T47D (cell line): ENCODE data around the gene ZNF467.

Source experiments
- DNase-seq, 2 experiments: peaks; one replicate each; pipeline versions ENCODE4 v3.0.0 to v3.0.0-alpha.2; 2011 to 2012; ENCODE audit warnings: low read depth in 1 of 2, low spot score in 1 of 2
- JUND ChIP-seq: IDR thresholded peaks from 2 replicates; pipeline ENCODE4 v1.6.1; 2012; ENCODE audit warnings: low read depth
- in situ Hi-C: cut with HindIII; loops from 2 replicates; pipeline ENCODE4 v1.10.0; 2016; ENCODE audit warnings: low sequenced_read_pairs, low pct_unique_long_range_greater_than_20kb

Gene ZNF467, protein sequence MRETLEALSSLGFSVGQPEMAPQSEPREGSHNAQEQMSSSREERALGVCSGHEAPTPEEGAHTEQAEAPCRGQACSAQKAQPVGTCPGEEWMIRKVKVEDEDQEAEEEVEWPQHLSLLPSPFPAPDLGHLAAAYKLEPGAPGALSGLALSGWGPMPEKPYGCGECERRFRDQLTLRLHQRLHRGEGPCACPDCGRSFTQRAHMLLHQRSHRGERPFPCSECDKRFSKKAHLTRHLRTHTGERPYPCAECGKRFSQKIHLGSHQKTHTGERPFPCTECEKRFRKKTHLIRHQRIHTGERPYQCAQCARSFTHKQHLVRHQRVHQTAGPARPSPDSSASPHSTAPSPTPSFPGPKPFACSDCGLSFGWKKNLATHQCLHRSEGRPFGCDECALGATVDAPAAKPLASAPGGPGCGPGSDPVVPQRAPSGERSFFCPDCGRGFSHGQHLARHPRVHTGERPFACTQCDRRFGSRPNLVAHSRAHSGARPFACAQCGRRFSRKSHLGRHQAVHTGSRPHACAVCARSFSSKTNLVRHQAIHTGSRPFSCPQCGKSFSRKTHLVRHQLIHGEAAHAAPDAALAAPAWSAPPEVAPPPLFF

DNA sequence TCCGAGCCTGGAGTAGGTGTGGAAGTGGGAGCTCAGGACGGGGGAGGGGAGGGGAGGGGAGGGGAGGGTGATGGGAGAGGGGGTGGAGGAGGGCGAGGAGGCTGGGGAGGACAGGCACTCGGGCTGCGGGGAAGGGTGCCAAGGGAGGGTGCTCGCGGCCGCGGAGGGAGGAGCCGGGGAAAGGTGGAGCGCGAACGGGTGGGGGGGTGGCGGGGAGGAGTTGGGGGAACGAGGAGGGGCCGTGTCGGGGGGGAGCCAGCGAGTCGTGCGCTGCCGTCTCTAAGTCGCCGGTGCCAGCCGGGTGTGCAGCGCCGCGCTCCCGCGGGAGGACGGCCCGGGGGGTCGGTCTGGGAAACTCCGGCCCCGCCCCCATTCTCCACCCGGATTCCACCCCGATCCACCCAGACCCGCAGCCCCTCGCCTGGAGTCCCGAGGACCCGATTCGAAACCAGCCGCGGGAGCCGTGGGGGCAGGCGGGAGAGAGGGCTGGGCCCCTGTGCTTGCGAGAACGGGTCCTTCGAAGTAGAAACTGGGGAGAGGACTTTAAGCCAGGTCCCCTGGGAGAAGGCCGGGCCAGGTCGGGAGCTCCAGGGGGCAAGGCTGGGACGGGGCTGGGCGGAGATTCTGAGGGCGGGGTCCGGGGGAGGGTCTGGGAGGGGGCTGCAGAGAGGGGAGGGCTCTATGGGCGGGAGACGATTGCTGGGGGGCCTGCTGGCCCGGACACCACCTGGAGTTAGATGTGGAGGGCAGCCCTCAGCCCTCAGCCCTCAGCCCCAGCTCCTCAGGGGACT is at the start of gene ZNF467:
Gene ZNF467 (minus strand): TSS at position 143 of the 791 bp plus-strand sequence. CDS start 2,556 bp downstream, outside the sequence.
- peak; percentile 44 to 93 for DNase-seq
- no peak for TF ChIP-seq JUND
- in situ Hi-C loops, result no loop called here

DNA sequence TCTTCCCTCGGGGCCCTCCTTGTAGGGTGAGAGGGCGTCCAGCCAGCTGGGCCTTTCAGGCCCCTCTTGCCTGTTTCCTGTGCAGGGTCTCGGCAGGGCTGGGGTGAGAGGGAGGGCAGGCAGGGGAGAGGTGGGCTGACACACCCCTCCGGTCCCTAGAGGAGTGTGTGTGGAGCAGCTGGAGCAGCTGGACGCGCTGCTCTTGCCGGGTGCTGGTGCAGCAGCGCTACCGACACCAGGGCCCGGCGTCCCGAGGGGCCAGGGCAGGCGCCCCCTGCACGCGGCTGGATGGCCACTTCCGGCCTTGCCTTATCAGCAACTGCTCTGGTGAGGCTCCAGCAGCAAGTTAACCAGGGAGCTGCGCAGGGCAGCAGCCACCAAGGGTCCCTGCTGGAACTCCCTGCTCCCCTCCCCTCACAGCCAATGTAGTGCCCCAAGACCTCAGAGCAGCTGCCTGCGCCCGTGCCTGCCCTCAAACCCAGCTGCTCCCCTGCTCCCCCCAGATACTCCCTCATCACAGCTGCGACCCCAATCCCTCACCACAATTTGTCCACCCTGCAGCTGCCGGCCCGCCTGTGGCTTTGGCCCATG is 49.1 kb upstream of the ZNF467 start:
- in situ Hi-C loops, result no loop called here
- TF ChIP-seq JUND, result no peak
- DNase-seq, result no peak

DNA sequence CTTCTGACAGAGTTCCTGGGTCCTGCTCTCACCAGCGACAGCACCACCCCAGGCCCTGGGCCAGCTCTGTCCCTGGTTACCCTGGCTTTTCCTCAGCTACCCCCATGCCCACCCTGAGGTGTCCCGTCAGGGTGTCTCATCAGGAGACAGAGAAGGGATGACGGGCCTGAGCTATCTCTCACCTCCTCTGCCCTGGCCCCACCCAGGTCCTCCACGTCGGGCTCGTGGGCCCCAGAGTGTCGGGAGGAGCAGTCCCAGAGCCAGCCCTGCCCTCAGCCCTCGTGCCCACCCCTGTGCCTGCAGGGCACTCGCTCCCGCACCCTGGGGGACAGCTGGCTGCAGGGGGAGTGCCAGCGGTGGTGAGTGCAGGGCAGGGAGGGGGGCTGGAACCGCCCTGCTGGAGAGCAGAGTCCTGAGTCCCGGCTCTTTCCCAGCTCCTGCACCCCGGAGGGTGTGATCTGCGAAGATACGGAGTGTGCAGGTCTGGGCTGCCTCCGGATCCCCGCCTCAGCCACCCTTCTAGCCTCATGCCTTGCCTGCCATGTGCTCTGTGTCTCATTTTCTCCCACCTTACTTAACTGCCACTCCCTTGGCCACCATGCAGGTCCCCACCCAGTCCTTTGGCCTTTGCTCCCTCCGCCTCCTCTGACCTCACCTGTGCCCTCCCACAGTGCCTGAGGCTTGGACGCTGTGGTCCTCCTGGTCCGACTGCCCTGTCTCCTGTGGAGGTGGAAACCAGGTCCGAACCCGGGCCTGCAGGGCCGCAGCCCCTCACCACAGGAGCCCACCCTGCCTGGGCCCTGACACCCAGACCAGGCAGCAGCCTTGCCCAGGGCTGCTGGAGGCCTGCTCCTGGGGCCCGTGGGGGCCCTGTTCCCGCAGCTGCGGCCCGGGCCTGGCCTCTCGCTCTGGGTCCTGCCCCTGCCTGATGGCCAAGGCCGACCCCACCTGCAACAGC is 48.1 kb upstream of the ZNF467 start:
- in situ Hi-C loops, result no loop called here
- no peak for DNase-seq
- no peak for TF ChIP-seq JUND

DNA sequence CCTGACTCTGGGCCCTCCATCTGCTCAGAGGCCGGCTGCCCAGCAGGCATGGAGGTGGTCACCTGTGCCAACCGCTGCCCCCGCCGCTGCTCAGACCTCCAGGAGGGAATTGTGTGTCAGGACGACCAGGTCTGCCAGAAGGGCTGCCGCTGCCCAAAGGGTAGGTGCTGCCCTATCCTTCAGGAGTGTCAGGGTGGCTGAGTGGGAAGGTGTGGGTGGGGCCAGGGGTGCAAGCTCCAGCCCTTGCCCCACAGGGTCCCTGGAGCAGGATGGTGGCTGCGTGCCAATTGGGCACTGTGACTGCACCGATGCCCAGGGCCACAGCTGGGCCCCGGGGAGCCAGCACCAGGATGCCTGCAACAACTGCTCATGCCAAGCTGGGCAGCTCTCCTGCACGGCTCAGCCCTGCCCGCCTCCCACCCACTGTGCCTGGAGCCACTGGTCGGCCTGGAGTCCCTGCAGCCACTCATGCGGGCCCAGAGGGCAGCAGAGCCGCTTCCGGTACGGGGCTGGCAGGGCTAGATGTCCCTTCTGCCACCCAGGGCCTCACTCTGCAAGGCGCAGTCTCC is 47.3 kb upstream of the ZNF467 start:
- TF ChIP-seq JUND, result no peak
- in situ Hi-C loops, result no loop called here
- no peak for DNase-seq

DNA sequence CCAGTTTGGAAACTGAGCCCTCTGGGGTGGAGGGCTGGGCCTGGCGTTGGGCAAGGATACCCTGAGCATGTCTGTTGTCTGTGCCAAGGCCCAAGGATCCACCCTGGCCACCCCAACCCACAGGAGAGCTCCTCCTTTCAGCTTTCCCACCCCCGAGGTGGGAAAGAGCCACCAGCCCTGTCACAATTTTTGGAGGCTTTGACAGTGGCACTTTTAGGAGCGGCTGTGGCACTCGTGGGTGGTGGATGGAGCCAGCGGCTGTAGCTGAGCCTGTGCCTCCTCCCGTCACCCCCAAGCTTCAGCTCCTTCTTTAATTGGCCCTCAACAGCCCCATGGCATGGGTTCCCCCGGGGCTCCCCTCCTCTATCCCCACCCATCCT is 46.6 kb upstream of the ZNF467 start:
- TF ChIP-seq JUND, result no peak
- DNase-seq, result no peak
- in situ Hi-C loops, result no loop called here

DNA sequence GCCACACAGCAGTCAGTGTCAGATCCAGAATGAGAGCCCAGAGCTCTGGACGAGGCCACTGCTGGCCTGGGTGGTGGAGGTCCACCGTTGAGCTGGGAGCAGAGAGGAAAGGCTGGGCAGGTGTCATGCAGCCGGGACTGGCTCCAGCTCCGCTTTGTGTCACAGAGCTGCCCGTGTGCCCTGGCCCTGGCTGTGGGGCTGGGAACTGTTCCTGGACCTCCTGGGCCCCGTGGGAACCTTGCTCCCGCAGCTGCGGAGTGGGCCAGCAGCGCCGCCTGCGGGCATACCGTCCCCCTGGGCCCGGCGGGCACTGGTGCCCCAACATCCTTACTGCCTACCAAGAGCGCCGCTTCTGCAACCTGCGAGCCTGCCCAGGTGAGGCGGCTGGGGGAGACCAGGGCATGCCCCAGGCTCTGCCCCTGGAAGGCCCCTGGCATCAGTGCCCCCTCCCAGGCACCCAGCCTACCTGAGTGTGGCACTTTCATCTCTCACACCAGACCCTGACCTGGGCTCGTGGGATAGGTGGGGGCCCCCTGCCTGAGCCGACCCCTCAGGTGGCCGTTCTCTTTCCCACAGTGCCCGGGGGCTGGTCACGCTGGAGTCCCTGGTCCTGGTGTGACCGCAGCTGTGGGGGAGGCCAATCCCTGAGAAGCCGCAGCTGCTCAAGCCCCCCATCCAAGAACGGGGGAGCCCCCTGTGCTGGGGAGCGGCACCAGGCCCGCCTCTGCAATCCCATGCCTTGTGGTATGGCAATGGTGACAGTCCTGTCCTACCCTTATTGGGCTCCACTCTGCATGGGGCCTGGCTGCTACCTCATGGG is 46.0 kb upstream of the ZNF467 start:
- in situ Hi-C loops, result no loop called here
- DNase-seq, result no peak
- TF ChIP-seq JUND, result no peak

DNA sequence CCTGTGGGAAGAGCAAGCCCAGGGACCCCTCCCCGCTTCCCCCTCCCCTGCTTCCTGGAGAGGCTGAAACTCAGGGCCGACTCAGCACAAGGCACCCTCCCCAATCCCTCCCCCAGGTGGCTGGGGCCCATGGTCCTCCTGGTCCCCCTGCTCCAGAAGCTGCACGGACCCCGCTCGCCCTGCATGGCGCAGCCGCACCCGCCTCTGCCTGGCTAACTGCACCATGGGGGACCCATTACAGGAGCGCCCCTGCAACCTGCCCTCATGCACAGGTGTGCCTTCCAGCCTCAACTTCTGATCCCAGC is 45.1 kb upstream of the ZNF467 start:
- DNase-seq, result no peak
- in situ Hi-C loops, result no loop called here
- no peak for TF ChIP-seq JUND

DNA sequence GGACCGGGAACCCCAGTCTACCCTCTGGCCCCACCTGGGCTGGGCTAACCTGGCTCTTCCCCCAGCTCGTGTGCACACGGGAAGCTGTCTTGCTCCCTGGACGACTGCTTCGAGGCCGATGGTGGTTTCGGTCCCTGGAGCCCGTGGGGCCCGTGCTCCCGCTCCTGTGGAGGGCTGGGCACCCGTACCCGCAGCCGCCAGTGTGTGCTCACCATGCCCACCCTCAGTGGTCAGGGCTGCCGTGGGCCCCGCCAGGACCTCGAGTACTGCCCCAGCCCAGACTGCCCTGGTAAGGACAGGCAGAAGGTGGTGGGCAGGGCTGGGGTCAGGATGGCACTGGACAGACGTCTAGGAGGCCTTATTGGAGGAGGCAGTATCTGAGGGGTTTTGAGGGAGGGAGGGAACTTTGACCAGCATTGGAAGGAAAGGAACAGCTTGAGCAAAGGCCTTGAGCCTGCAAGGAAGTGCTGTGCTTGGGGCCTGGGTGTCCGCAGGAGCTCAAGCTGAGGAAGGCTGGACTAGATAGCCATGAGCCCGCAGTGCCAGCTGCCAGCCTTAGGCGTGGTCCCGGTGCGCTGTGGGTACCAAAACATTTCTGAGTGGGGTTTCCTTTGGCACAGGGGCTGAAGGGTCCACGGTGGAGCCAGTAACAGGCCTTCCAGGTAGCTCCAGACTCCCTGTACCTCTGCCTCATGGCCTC is 44.6 kb upstream of the ZNF467 start:
- in situ Hi-C loops, result no loop called here
- no peak for TF ChIP-seq JUND
- DNase-seq, result no peak

DNA sequence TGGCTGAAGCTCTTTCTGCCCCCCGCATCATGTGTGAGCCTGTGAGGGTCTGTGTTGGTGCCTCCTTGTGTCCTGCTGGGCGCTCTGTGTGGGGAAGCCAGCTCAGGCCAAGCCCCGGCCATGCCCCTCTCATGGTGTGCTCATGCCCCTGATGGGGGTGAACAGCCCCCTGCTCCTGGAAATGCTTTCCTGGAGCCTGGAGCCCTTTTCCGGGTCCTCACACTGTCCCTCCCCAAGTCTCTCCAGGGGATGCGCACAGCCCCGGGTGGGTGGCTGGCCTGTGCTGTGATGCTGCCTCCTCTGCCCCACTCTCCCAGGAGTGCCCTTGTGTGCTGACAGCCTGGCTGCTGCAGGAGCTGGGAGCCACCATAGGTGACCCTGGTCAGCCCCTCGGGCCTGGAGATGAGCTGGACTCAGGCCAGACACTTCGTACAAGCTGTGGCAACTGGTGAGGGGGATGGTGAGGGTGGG is 43.9 kb upstream of the ZNF467 start:
- in situ Hi-C loops, result no loop called here
- TF ChIP-seq JUND, result no peak
- DNase-seq, result no peak

DNA sequence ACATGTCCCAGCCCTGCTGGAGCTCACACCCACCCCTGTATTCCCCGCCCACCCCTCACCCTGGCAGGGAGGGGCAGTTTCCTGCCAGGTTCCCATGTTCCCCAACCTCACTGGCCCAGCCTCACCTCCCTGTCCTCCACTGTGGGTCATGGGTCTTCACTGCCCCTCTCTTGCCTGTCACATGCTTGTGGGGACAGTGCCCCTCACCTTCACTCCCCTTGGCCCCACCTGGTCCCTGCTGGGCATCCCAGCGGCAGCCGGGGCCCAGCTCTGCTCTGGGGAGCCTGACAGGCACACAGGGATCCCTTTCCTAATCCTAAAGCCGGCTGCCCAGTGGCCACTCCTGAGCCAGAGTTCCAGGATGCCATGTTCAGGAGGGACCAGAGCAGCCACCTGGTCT is 43.4 kb upstream of the ZNF467 start:
- DNase-seq, result no peak
- in situ Hi-C loops, result no loop called here
- TF ChIP-seq JUND, result no peak

DNA sequence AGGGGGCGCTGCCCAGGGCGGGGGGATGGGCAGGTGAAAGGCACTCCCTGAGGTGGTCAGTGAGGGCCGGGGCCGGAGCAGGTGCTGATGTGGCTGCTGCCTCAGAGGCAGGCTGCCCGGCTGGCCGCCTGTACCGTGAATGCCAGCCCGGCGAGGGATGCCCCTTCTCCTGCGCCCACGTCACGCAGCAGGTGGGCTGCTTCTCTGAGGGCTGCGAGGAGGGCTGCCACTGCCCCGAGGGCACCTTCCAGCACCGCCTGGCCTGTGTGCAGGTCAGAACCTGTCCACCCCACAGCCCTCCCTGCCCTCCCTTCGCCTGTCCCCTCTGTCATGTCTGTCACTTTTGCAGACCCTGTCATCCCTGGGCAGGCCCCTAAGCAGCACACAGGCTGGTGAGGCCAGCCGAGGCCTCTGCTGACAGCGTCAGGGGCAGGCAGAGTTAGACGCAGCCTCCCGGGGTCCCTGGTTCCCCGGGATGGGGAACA is 42.9 kb upstream of the ZNF467 start:
- no peak for DNase-seq
- TF ChIP-seq JUND, result no peak
- in situ Hi-C loops, result no loop called here
